ENCODE measurements around the gene EOMES. TPM values are rescaled to one million over a fixed set of nuclear protein-coding genes. Genes with fewer than 3 reads are reported as not detected.

Gene EOMES
- total RNA-seq, 3 donors from 2014 or later, result 0.48 to 0.88 TPM; not detected in 1

DNA sequence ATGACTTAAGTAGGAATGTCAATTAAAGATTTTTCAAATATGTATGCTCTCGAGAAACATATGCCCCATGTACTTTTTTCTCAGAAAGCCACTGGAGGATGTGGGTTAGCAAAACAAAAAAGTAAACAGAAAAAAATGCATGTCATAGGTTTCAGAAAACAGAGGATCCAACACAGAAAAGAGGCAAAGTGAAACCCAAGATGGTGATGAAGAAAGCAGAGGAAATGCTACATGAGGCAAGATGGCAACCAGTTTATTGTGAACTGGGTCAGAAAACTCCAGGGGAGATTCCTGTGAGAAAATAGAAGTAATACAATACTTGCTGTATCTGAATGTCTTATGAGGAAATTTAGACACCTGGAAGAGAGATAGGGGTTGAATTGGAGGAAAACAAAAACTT is 30.8 kb upstream of the EOMES start:
- H3K4me3 ChIP-seq, result no peak overlapping the region

DNA sequence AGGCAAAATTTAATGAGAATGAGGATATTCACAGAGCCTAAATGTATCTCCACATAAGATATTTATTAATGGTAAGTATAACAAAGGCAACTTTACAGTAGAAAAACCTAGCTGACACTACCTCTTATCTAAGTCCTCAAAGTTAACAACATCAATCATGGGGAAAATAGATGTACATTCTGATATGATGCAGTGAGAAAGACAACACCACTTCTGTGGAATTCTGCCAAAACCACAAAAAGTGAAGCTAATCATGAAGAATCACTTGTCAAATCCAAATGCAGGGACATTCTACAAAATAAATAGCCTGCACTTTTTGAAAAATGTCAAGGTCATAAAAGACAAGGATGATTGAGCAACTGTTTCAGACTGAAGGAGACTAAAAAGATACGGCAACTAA is 27.5 kb upstream of the EOMES start:
- intact Hi-C loops (cut with DNase I; ENCODE audit: low total_unique reads), result no loop called here
- Histone ChIP-seq H3K36me3 (no peaks in the 10 kb centered on the region), H3K4me1 (no peaks in the 10 kb centered on the region), H3K27ac (no peak overlapping the region), H3K27me3 (no peaks in the 10 kb centered on the region), H3K4me3 (no peak overlapping the region), H3K9me3 (no peaks in the 10 kb centered on the region)
- TF ChIP-seq POLR2A (IDR thresholded peaks at IDR 0.05), result no peak
- TF ChIP-seq POLR2AphosphoS5 (IDR thresholded peaks at IDR 0.05), result no peak
- TF ChIP-seq, protein P1, sequence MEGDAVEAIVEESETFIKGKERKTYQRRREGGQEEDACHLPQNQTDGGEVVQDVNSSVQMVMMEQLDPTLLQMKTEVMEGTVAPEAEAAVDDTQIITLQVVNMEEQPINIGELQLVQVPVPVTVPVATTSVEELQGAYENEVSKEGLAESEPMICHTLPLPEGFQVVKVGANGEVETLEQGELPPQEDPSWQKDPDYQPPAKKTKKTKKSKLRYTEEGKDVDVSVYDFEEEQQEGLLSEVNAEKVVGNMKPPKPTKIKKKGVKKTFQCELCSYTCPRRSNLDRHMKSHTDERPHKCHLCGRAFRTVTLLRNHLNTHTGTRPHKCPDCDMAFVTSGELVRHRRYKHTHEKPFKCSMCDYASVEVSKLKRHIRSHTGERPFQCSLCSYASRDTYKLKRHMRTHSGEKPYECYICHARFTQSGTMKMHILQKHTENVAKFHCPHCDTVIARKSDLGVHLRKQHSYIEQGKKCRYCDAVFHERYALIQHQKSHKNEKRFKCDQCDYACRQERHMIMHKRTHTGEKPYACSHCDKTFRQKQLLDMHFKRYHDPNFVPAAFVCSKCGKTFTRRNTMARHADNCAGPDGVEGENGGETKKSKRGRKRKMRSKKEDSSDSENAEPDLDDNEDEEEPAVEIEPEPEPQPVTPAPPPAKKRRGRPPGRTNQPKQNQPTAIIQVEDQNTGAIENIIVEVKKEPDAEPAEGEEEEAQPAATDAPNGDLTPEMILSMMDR (IDR thresholded peaks at IDR 0.05), result no peak
- no peak for DNase-seq (ENCODE audit: low spot score in 2 of 2)

More for the DNA sequence above, 30.8 kb upstream of the EOMES start:
- no peaks in the 10 kb centered on the region for H3K27me3 ChIP-seq
- H3K36me3 ChIP-seq, result no peaks in the 10 kb centered on the region
- intact Hi-C loops (cut with DNase I; ENCODE audit: low total_unique reads), result no loop called here
- H3K9me3 ChIP-seq, result no peaks in the 10 kb centered on the region
- no peaks in the 10 kb centered on the region for H3K4me1 ChIP-seq
- TF ChIP-seq POLR2AphosphoS5 (IDR thresholded peaks at IDR 0.05) (no peak), POLR2A (IDR thresholded peaks at IDR 0.05) (no peak)
- no peak overlapping the region for H3K27ac ChIP-seq
- DNase-seq (ENCODE audit: low spot score in 2 of 2), result no peak

DNA sequence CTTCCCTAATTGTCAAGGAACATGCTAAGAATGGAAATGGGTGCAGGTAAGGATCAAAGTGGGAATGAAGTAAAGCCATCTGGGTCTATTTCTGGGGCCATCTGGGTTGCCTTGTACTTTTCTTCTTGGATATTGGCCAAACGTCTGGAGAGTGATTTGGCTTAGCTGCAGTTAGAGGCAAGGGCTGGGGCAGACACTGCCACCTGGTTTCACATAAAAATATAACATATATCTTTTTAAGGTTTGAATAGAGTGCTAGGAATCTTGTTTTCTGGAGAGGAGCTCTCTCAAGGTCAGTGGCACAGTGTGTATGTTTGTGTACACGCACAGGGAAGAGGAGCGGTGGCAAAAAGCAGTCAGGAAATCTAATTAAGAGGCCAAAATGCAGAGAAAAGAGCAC is 24.7 kb upstream of the EOMES start:
- Histone ChIP-seq H3K36me3 (no peaks in the 10 kb centered on the region), H3K4me3 (no peak overlapping the region), H3K9me3 (no peaks in the 10 kb centered on the region), H3K4me1 (no peaks in the 10 kb centered on the region), H3K27me3 (no peaks in the 10 kb centered on the region), H3K27ac (no peak overlapping the region)
- intact Hi-C loops (cut with DNase I; ENCODE audit: low total_unique reads), result no loop called here
- TF ChIP-seq POLR2A (IDR thresholded peaks at IDR 0.05) (no peak), POLR2AphosphoS5 (IDR thresholded peaks at IDR 0.05) (no peak)
- TF ChIP-seq, protein P1 (IDR thresholded peaks at IDR 0.05), result no peak
- no peak for DNase-seq (ENCODE audit: low spot score in 2 of 2)

DNA sequence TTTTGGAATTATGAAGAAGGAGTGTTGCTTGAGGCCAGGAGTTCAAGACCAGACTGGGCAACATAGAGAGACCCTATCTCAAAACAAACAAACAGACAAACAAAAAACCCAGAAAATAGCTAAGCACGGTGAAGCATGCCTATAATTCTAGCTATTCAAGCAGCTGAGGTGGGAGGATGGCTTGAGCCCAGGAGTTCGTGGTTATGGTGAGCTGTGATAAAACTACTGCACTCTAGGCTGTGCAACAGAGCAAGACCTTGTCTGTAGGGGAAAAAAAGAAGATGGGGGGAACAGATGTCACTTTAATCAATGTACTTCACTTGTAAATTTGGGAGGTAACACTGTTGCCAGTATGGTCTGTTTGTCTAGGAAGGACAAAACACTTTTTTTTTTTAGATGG is 18.7 kb upstream of the EOMES start:
- DNase-seq (ENCODE audit: low spot score in 2 of 2), result no peak
- TF ChIP-seq POLR2A (IDR thresholded peaks at IDR 0.05) (no peak), POLR2AphosphoS5 (IDR thresholded peaks at IDR 0.05) (no peak)
- TF ChIP-seq, protein P1 (IDR thresholded peaks at IDR 0.05), result no peak
- Histone ChIP-seq H3K36me3 (no peaks in the 10 kb centered on the region), H3K4me3 (no peak overlapping the region), H3K27me3 (no peaks in the 10 kb centered on the region), H3K27ac (no peak overlapping the region), H3K4me1 (no peaks in the 10 kb centered on the region), H3K9me3 (no peaks in the 10 kb centered on the region)
- intact Hi-C loops (cut with DNase I; ENCODE audit: low total_unique reads), result no loop called here

DNA sequence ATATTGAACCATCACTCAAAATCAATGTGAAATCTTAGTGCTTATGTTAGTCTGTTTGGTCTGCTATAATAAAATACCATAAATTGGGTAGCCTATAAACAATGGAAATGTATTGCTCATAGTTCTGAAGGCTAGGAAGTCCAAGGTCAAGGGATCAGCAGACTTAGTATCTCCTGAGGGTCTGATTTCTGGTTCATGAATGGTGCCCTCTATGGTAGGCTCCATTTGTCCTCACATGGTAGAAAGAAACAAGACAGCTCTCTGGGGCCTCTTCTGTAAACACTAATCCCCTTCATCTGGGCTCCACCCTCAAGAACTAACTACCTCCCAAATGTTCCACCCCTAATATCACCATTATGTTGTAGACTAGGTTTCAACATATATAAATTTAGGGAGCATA is 15.0 kb upstream of the EOMES start:
- intact Hi-C loops (cut with DNase I; ENCODE audit: low total_unique reads), result no loop called here
- H3K27ac ChIP-seq, result no peak overlapping the region
- no peaks in the 10 kb centered on the region for H3K36me3 ChIP-seq
- H3K4me1 ChIP-seq, result no peaks in the 10 kb centered on the region
- H3K4me3 ChIP-seq, result no peak overlapping the region
- H3K9me3 ChIP-seq, result no peaks in the 10 kb centered on the region
- no peaks in the 10 kb centered on the region for H3K27me3 ChIP-seq
- TF ChIP-seq POLR2A (IDR thresholded peaks at IDR 0.05) (no peak), POLR2AphosphoS5 (IDR thresholded peaks at IDR 0.05) (no peak)
- TF ChIP-seq, protein P1 (IDR thresholded peaks at IDR 0.05), result no peak
- DNase-seq (ENCODE audit: low spot score in 2 of 2), result no peak

All from breast epithelium (tissue), 4 donors.